Ovary (tissue), 9 donors: Measurements from ENCODE around the gene CATSPERB. TPM values are rescaled to one million over a fixed set of nuclear protein-coding genes. Genes with fewer than 3 reads are reported as not detected.
"Not testable (repeated sequence)": the region's sequence is repeated elsewhere in the genome, so short reads cannot be mapped to it uniquely, and the experiment has no call there.

ENCODE experiments used
- DNase-seq, 5 donors: peaks; one replicate each; pipeline ENCODE4 v3.0.0-alpha.2; 2019 to 2020
- H3K27ac ChIP-seq, 2 donors: fragments of 200-600 bp; one replicate each; pipeline versions ENCODE4 v1.5.1 to v1.8.0; 2019 to 2022
- H3K27me3 ChIP-seq: fragments of 200-600 bp; one replicate; pipeline ENCODE4 v1.8.0; 2022
- H3K36me3 ChIP-seq: fragments of 200-600 bp; sonication (generic); one replicate; pipeline ENCODE4 v1.5.1; 2019
- H3K4me1 ChIP-seq: one replicate; pipeline ENCODE4 v1.8.1; 2013; ENCODE audit warnings: mild to moderate bottlenecking, moderate library complexity; ENCODE audit not compliant: insufficient read depth
- H3K4me3 ChIP-seq: fragments of 200-600 bp; sonication (generic); one replicate; pipeline ENCODE4 v1.5.1; 2017
- H3K9me3 ChIP-seq, 2 donors: fragments of 200-600 bp in 1 of 2; sonication (generic) in 1 of 2; one replicate each; pipeline versions ENCODE4 v1.5.1 to v1.8.1; 2013 to 2019; ENCODE audit warnings: mild to moderate bottlenecking in 1 of 2, moderate library complexity in 1 of 2
- CTCF ChIP-seq, 3 donors: fragments of 450-650 bp in 2 of 3; fragments of 200-600 bp in 1 of 3; IDR thresholded peaks; one replicate each; pipeline versions ENCODE4 v1.5.1 to v1.8.0; 2016 to 2022; ENCODE audit warnings: antibody characterized with exemption in 3 of 3, mild to moderate bottlenecking in 1 of 3
- EP300 ChIP-seq: sonication (generic); formaldehyde crosslinking; IDR thresholded peaks from one replicate; pipeline ENCODE4 v1.6.1; 2017; ENCODE audit warnings: antibody characterized with exemption
- POLR2A ChIP-seq: fragments of 450-650 bp; IDR thresholded peaks from one replicate; pipeline ENCODE4 v1.6.1; 2017; ENCODE audit warnings: antibody characterized with exemption, mild to moderate bottlenecking, moderate library complexity
- WGBS, 3 donors: extraction: QIAGEN DNeasy Blood & Tissue Kit in 1 of 3; methylation state at CpG; one replicate each; pipeline versions ENCODE4 v1.1.5 to v1.1.7; 2013 to 2017; 5-methylcytosine and 5-hydroxymethylcytosine counted together
- intact Hi-C, 4 donors: fragments of 100-400 bp; cut with DNase I; formaldehyde crosslinking; loops; one replicate each; pipeline versions ENCODE4 v1.11.0 to v1.15.1; 2022 to 2023
- polyA plus RNA-seq, 2 donors: library from polyadenylated mRNA; stranded (reverse); fragments of 200-250 nt in 1 of 2; fragments of 350-450 nt in 1 of 2; fragmentation: Illumina TruSeq in 1 of 2; extraction: RNeasy Lipid Tissue Mini Kit (QIAGEN cat#74804) in 1 of 2; gene quantifications; one replicate each; pipeline ENCODE4 v1.2.3, GENCODE V29; 2013 to 2014
- total RNA-seq, 7 donors: library from RNA; depleted of rRNA in 2 of 7; stranded (reverse); fragments of >200 nt in 2 of 7; fragmentation: NEBNext Ultra II Directional in 3 of 7; extraction: Animal tissue kit (Norgen Biotek cat#: 25700) in 3 of 7; gene quantifications; one replicate each; pipeline versions ENCODE4 v1.1.0 to v1.2.4, GENCODE V29; 2016 to 2023
- donor health status: DM: no; HTN: no; CAD: no; lungs with moderate emphysema.
- donor health status: DM: no; HTN: no; CAD: no.
- donor health status: Bipolar disorder and iron deficiency.
- donor health status: DM: yes; HTN: yes; CAD: no.
- donor health status: DM: no; HTN: no; CAD: no.
- donor health status: DM: yes; HTN: yes; CAD: no.

The CATSPERB gene
- total and polyA plus RNA-seq, 9 donors: 0.07 to 2.5 (median 0.46) TPM; not detected in 1

- no peak for TF ChIP-seq EP300
- no peak for TF ChIP-seq CTCF (IDR thresholded peaks at IDR 0.05)
- TF ChIP-seq POLR2A: no peak
- H3K9me3 ChIP-seq: peaks cover 0 to 8% of the 10 kb centered on the region in 2 donors
- H3K36me3 ChIP-seq: no peaks in the 10 kb centered on the region
- intact Hi-C loops: no loop called here
- H3K4me3 ChIP-seq: no peak overlapping the region
- no peak overlapping the region for H3K27ac ChIP-seq
- no peaks in the 10 kb centered on the region for H3K4me1 ChIP-seq
- no peak for DNase-seq
- no peaks in the 10 kb centered on the region for H3K27me3 ChIP-seq
Measured at GRCh38 chr14:91573528-91573893, 158.4 kb downstream of the CATSPERB start.

- H3K9me3 ChIP-seq: no peaks in the 10 kb centered on the region
- no peaks in the 10 kb centered on the region for H3K36me3 ChIP-seq
- DNase-seq: no peak
- no peak for TF ChIP-seq POLR2A
- TF ChIP-seq CTCF (IDR thresholded peaks at IDR 0.05): no peak
- no peak for TF ChIP-seq EP300
- 63 to 77% (median 68%) methylated on average over 1 of the region's 1 CpG for WGBS, 3 donors
- H3K4me3 ChIP-seq: no peak overlapping the region
- H3K27ac ChIP-seq: no peak overlapping the region
- no peaks in the 10 kb centered on the region for H3K27me3 ChIP-seq
- intact Hi-C loops: no loop called here
- H3K4me1 ChIP-seq: no peaks in the 10 kb centered on the region
Measured at GRCh38 chr14:91570021-91570420, 161.9 kb downstream of the CATSPERB start.

- intact Hi-C loops: no loop called here
- no peaks in the 10 kb centered on the region for H3K4me1 ChIP-seq
- no peak for DNase-seq
- no peak overlapping the region for H3K27ac ChIP-seq
- no peaks in the 10 kb centered on the region for H3K27me3 ChIP-seq
- H3K9me3 ChIP-seq: no peaks in the 10 kb centered on the region
- TF ChIP-seq EP300 (no peak), CTCF (IDR thresholded peaks at IDR 0.05) (no peak), POLR2A (no peak)
- H3K4me3 ChIP-seq: no peak overlapping the region
- H3K36me3 ChIP-seq: no peaks in the 10 kb centered on the region
Measured at GRCh38 chr14:91569301-91569700, 162.6 kb downstream of the CATSPERB start.

- 91 to 93% (median 91%) methylated on average over 4 of the region's 4 CpGs for WGBS, 3 donors
- H3K36me3 ChIP-seq: no peaks in the 10 kb centered on the region
Measured at GRCh38 chr14:91568626-91569025, 163.3 kb downstream of the CATSPERB start.

DNA sequence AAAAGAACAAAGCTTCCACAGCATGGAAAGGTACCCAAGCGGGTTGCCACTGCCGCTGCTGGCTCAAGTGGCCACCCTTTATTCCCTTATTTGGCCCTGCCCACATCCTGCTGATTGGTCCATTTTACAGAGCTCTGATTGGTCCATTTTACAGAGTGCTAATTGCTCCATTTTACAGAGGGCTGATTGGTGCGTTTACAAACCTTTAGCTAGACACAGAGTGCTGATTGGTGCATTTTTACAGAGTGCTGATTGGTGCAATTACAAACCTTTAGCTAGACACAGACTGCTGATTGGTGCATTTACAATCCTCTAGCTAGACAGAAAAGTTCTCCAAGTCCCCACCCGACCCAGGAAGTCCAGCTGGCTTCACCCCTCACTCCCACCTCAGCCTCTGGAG is 164.1 kb downstream of the CATSPERB start:
- H3K27me3 ChIP-seq, H3K4me1 ChIP-seq, intact Hi-C loops, H3K4me3 ChIP-seq, DNase-seq, H3K27ac ChIP-seq, H3K36me3 ChIP-seq, H3K9me3 ChIP-seq: not testable (repeated sequence)
- 54 to 64% (median 59%) methylated on average over 4 of the region's 4 CpGs for WGBS, 3 donors

More at GRCh38 chr14:91568626-91569025, 163.3 kb downstream of the CATSPERB start:
- no peak for TF ChIP-seq EP300
- no peak for TF ChIP-seq POLR2A
- no peak for TF ChIP-seq CTCF (IDR thresholded peaks at IDR 0.05)
- H3K4me3 ChIP-seq: no peak overlapping the region
- no peak for DNase-seq
- no peaks in the 10 kb centered on the region for H3K27me3 ChIP-seq
- H3K9me3 ChIP-seq: no peaks in the 10 kb centered on the region
- intact Hi-C loops: no loop called here
- H3K27ac ChIP-seq: no peak overlapping the region
- H3K4me1 ChIP-seq: no peaks in the 10 kb centered on the region
